Loucy (cell line): ENCODE data around the gene SOX13.

Experiments
- EZH2phosphoT487 ChIP-seq: fragments of 200-600 bp; IDR thresholded peaks from 2 replicates; pipeline ENCODE4 v1.6.1; 2018; ENCODE audit warnings: antibody characterized with exemption, mild to moderate bottlenecking, moderate library complexity, borderline replicate concordance
- TF ChIP-seq, protein P1 (sequence below): fragments of 200-600 bp; sonication (generic); conservative IDR thresholded peaks from 2 replicates; pipeline ENCODE4 v1.5.1; 2014; ENCODE audit warnings: mild to moderate bottlenecking, antibody characterized with exemption, low read length

GRCh38 chr1:204107892-204108291 is 35.0 kb downstream of the SOX13 start:
- TF ChIP-seq, protein P1, sequence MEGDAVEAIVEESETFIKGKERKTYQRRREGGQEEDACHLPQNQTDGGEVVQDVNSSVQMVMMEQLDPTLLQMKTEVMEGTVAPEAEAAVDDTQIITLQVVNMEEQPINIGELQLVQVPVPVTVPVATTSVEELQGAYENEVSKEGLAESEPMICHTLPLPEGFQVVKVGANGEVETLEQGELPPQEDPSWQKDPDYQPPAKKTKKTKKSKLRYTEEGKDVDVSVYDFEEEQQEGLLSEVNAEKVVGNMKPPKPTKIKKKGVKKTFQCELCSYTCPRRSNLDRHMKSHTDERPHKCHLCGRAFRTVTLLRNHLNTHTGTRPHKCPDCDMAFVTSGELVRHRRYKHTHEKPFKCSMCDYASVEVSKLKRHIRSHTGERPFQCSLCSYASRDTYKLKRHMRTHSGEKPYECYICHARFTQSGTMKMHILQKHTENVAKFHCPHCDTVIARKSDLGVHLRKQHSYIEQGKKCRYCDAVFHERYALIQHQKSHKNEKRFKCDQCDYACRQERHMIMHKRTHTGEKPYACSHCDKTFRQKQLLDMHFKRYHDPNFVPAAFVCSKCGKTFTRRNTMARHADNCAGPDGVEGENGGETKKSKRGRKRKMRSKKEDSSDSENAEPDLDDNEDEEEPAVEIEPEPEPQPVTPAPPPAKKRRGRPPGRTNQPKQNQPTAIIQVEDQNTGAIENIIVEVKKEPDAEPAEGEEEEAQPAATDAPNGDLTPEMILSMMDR = no peak
- no peak for TF ChIP-seq EZH2phosphoT487
